ENCODE results near the gene WFDC11. TPM values are rescaled to one million over a fixed set of nuclear protein-coding genes. Genes with fewer than 3 reads are reported as not detected.
"Not testable (repeated sequence)": the region's sequence is repeated elsewhere in the genome, so short reads cannot be mapped to it uniquely, and the experiment has no call there.

The WFDC11 gene
- total and polyA plus RNA-seq, 3 donors from 2014 or later, result 1.7 TPM; not detected in 2

DNA sequence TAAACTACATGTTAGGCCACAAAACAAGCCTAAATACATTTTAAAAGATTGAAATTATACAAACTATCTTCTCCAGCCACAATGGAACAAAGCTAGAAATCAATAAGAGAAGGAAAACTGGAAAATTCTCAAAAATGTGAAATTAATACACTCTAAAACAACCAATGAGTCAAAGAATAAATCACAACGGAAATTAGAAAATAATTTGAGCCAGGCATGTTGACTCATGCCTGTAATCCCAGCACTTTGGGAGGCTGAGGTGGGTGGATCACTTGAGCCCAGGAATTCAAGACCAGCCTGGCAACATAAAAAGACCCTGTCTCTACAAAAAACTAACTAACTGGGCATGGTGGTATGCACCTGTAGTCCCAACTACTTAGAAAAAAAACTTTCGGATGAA is 25.5 kb upstream of the WFDC11 start:
- WGBS, 2 donors, result 85 to 98% methylated on average over 2 of the region's 2 CpGs
- DNase-seq, result no peak
- H3K27me3 ChIP-seq, result no peaks in the 10 kb centered on the region

GRCh38 chr20:45693346-45693745 is 23.3 kb upstream of the WFDC11 start:
- DNase-seq; intact Hi-C loops (cut with DNase I; ENCODE audit: low total_unique reads); H3K4me3 ChIP-seq; H3K27ac ChIP-seq; H3K9me3 ChIP-seq; H3K27me3 ChIP-seq; H3K36me3 ChIP-seq (ENCODE audit: low read depth, missing control alignments); H3K4me1 ChIP-seq: not testable (repeated sequence)
- WGBS, 2 donors, result 75 to 92% methylated on average over 4 to 12 of the region's 12 CpGs

More for the DNA sequence above, 25.5 kb upstream of the WFDC11 start:
- no peak overlapping the region for H3K27ac ChIP-seq
- H3K36me3 ChIP-seq (ENCODE audit: low read depth, missing control alignments), result no peaks in the 10 kb centered on the region
- no peaks in the 10 kb centered on the region for H3K4me1 ChIP-seq
- H3K4me3 ChIP-seq, result no peak overlapping the region
- TF ChIP-seq, protein P1, sequence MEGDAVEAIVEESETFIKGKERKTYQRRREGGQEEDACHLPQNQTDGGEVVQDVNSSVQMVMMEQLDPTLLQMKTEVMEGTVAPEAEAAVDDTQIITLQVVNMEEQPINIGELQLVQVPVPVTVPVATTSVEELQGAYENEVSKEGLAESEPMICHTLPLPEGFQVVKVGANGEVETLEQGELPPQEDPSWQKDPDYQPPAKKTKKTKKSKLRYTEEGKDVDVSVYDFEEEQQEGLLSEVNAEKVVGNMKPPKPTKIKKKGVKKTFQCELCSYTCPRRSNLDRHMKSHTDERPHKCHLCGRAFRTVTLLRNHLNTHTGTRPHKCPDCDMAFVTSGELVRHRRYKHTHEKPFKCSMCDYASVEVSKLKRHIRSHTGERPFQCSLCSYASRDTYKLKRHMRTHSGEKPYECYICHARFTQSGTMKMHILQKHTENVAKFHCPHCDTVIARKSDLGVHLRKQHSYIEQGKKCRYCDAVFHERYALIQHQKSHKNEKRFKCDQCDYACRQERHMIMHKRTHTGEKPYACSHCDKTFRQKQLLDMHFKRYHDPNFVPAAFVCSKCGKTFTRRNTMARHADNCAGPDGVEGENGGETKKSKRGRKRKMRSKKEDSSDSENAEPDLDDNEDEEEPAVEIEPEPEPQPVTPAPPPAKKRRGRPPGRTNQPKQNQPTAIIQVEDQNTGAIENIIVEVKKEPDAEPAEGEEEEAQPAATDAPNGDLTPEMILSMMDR (IDR thresholded peaks at IDR 0.05), result no peak
- no peak for TF ChIP-seq POLR2A (IDR thresholded peaks at IDR 0.05)
- intact Hi-C loops (cut with DNase I; ENCODE audit: low total_unique reads), result no loop called here
- no peaks in the 10 kb centered on the region for H3K9me3 ChIP-seq

- Histone ChIP-seq H3K27me3 (no peaks in the 10 kb centered on the region), H3K4me1 (no peaks in the 10 kb centered on the region), H3K36me3 (ENCODE audit: low read depth, missing control alignments) (no peaks in the 10 kb centered on the region), H3K9me3 (no peaks in the 10 kb centered on the region), H3K27ac (no peak overlapping the region), H3K4me3 (no peak overlapping the region)
- TF ChIP-seq, protein P1 (IDR thresholded peaks at IDR 0.05), result no peak
- no peak for TF ChIP-seq POLR2A (IDR thresholded peaks at IDR 0.05)
- peak; percentile 20 for DNase-seq
- WGBS, 2 donors, result 73 to 75% methylated on average over 3 of the region's 3 CpGs
- intact Hi-C loops (cut with DNase I; ENCODE audit: low total_unique reads), result no loop called here
Observed at GRCh38 chr20:45685896-45686295, 15.9 kb upstream of the WFDC11 start.

DNA sequence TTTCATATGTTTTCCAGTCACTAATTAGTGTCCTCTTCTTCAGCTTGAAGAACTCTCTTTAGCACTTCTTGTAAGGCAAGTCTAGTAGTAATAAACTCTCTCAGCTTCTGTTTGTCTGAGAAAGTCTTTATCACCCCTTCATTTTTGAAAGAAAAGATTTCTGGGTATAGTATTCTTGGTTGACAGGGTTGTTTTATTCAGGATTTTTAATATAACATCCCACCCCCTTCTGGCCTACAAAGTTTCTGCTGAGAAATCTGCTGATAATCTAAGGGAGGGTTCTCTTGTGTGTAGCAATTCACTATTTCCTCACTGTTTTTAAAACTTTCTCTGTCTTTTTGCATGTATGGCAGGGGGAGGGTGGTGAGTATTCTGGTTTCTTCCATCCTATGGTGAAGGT is 9.6 kb upstream of the WFDC11 start:
- Histone ChIP-seq H3K4me1 (no peaks in the 10 kb centered on the region), H3K27me3 (no peaks in the 10 kb centered on the region), H3K36me3 (ENCODE audit: low read depth, missing control alignments) (no peaks in the 10 kb centered on the region), H3K9me3 (no peaks in the 10 kb centered on the region), H3K27ac (no peak overlapping the region), H3K4me3 (no peak overlapping the region)
- DNase-seq, result no peak
- TF ChIP-seq POLR2A (IDR thresholded peaks at IDR 0.05), result no peak
- TF ChIP-seq, protein P1 (IDR thresholded peaks at IDR 0.05), result no peak
- intact Hi-C loops (cut with DNase I; ENCODE audit: low total_unique reads), result no loop called here

- Histone ChIP-seq H3K4me3 (no peak overlapping the region), H3K27ac (no peak overlapping the region), H3K4me1 (no peaks in the 10 kb centered on the region), H3K36me3 (ENCODE audit: low read depth, missing control alignments) (no peaks in the 10 kb centered on the region), H3K27me3 (no peaks in the 10 kb centered on the region), H3K9me3 (no peaks in the 10 kb centered on the region)
- TF ChIP-seq, protein P1 (IDR thresholded peaks at IDR 0.05), result no peak
- no peak for TF ChIP-seq POLR2A (IDR thresholded peaks at IDR 0.05)
- intact Hi-C loops (cut with DNase I; ENCODE audit: low total_unique reads), result no loop called here
- no peak for DNase-seq
Observed at GRCh38 chr20:45672765-45673164, 2.7 kb upstream of the WFDC11 start.

GRCh38 chr20:45657038-45657437 is 13.0 kb downstream of the WFDC11 start:
- H3K27me3 ChIP-seq; DNase-seq; H3K9me3 ChIP-seq; H3K36me3 ChIP-seq (ENCODE audit: low read depth, missing control alignments); H3K4me1 ChIP-seq; H3K4me3 ChIP-seq; intact Hi-C loops (cut with DNase I; ENCODE audit: low total_unique reads); H3K27ac ChIP-seq: not testable (repeated sequence)
- WGBS, 2 donors, result 78 to 97% methylated on average over 3 of the region's 3 CpGs

- H3K36me3 ChIP-seq (ENCODE audit: low read depth, missing control alignments); H3K9me3 ChIP-seq; H3K27me3 ChIP-seq; H3K4me3 ChIP-seq; DNase-seq; H3K4me1 ChIP-seq; H3K27ac ChIP-seq; intact Hi-C loops (cut with DNase I; ENCODE audit: low total_unique reads): not testable (repeated sequence)
- WGBS, 2 donors, result 85 to 86% methylated on average over 7 of the region's 7 CpGs
Observed at GRCh38 chr20:45651726-45652125, 18.3 kb downstream of the WFDC11 start.
